Ascending aorta (tissue), 2 donors: ENCODE measurements around the gene ENTPD2. TPM values are rescaled to one million over a fixed set of nuclear protein-coding genes. Genes with fewer than 3 reads are reported as not detected.

Source experiments
- DNase-seq, 2 donors: peaks; one replicate each; pipeline ENCODE4 v3.0.0-alpha.2; 2019; ENCODE audit warnings: low spot score in 2 of 2
- H3K27ac ChIP-seq, 2 donors: fragments of 200-600 bp; sonication (generic); one replicate each; pipeline ENCODE4 v1.5.1; 2016 to 2017; ENCODE audit warnings: mild to moderate bottlenecking in 1 of 2
- H3K27me3 ChIP-seq: fragments of 200-600 bp; sonication (generic); one replicate; pipeline ENCODE4 v1.5.1; 2017
- H3K36me3 ChIP-seq, 2 donors: fragments of 200-600 bp; sonication (generic); one replicate each; pipeline ENCODE4 v1.5.1; 2016
- H3K4me1 ChIP-seq, 2 donors: fragments of 200-600 bp; sonication (generic); one replicate each; pipeline ENCODE4 v1.5.1; 2016 to 2017; ENCODE audit warnings: mild to moderate bottlenecking in 1 of 2
- H3K4me3 ChIP-seq, 2 donors: fragments of 200-600 bp; sonication (generic); one replicate each; pipeline ENCODE4 v1.5.1; 2016 to 2017; ENCODE audit warnings: mild to moderate bottlenecking in 1 of 2
- H3K9me3 ChIP-seq, 2 donors: fragments of 200-600 bp; sonication (generic); one replicate each; pipeline ENCODE4 v1.5.1; 2016
- CTCF ChIP-seq, 3 experiments: fragments of 200-600 bp in 2 of 3; fragments of 450-650 bp in 1 of 3; sonication (generic) in 2 of 3; IDR thresholded peaks; one replicate each; pipeline ENCODE4 v1.5.1; 2016 to 2019; ENCODE audit warnings: antibody characterized with exemption in 3 of 3, mild to moderate bottlenecking in 1 of 3, moderate library complexity in 1 of 3
- intact Hi-C: fragments of 100-400 bp; cut with DNase I; formaldehyde crosslinking; loops from one replicate; pipeline ENCODE4 v1.15.1; 2023
- total RNA-seq: library from RNA; depleted of rRNA; stranded (reverse); fragments of >200 nt; gene quantifications from one replicate; pipeline ENCODE4 v1.1.0, GENCODE V29; 2016

ENTPD2 gene
- total RNA-seq, 1 donor from 2014 or later = not detected

- H3K27me3 ChIP-seq = peaks cover 15% of the 10 kb centered on the region
- peaks cover 0 to 10% of the 10 kb centered on the region in 2 donors for H3K4me1 ChIP-seq
- intact Hi-C loops = no loop called here
- H3K9me3 ChIP-seq = no peaks in the 10 kb centered on the region
- TF ChIP-seq CTCF (IDR thresholded peaks at IDR 0.05) = peak; percentile 73 to 80 (median 74)
- peak in 1 of 2 donors; percentile 84 for DNase-seq
- H3K36me3 ChIP-seq = no peaks in the 10 kb centered on the region
- no peak overlapping the region for H3K27ac ChIP-seq
- no peak overlapping the region for H3K4me3 ChIP-seq
Observed at GRCh38 chr9:137067860-137068538, 14.1 kb upstream of the ENTPD2 start.

GRCh38 chr9:137066096-137066861, 12.4 kb upstream of the ENTPD2 start:
- TF ChIP-seq CTCF (IDR thresholded peaks at IDR 0.05) = no peak
- Histone ChIP-seq H3K36me3 (no peaks in the 10 kb centered on the region), H3K9me3 (no peaks in the 10 kb centered on the region), H3K4me3 (no peak overlapping the region), H3K27ac (no peak overlapping the region), H3K4me1 (peaks cover 0 to 10% of the 10 kb centered on the region in 2 donors), H3K27me3 (peaks cover 15% of the 10 kb centered on the region)
- DNase-seq = no peak
- intact Hi-C loops = no loop called here

GRCh38 chr9:137065336-137065967, 11.6 kb upstream of the ENTPD2 start:
- intact Hi-C loops = loop anchor here (2.0 kb wide), 1 partner anchor 19 kb away; the partner anchor contains the start of gene NPDC1
- no peak for TF ChIP-seq CTCF (IDR thresholded peaks at IDR 0.05)
- Histone ChIP-seq H3K36me3 (no peaks in the 10 kb centered on the region), H3K9me3 (no peaks in the 10 kb centered on the region), H3K27me3 (peaks cover 15% of the 10 kb centered on the region), H3K4me3 (no peak overlapping the region), H3K27ac (no peak overlapping the region), H3K4me1 (peaks cover 0 to 3% of the 10 kb centered on the region in 2 donors)
- no peak for DNase-seq

GRCh38 chr9:137064880-137065164, 11.0 kb upstream of the ENTPD2 start:
- Histone ChIP-seq H3K36me3 (no peaks in the 10 kb centered on the region), H3K4me1 (peaks cover 0 to 3% of the 10 kb centered on the region in 2 donors), H3K4me3 (no peak overlapping the region), H3K9me3 (no peaks in the 10 kb centered on the region), H3K27ac (no peak overlapping the region), H3K27me3 (peaks cover 15% of the 10 kb centered on the region)
- intact Hi-C loops = loop anchor here (2.0 kb wide), 1 partner anchor 18 kb away; the partner anchor contains the start of gene NPDC1
- DNase-seq = no peak
- no peak for TF ChIP-seq CTCF (IDR thresholded peaks at IDR 0.05)

- no peaks in the 10 kb centered on the region for H3K9me3 ChIP-seq
- DNase-seq = no peak
- intact Hi-C loops = loop anchor here (2.0 kb wide), 1 partner anchor 17 kb away; the partner anchor contains the start of gene NPDC1
- peak; percentile 85 to 99 (median 98) for TF ChIP-seq CTCF (IDR thresholded peaks at IDR 0.05)
- no peak overlapping the region for H3K27ac ChIP-seq
- H3K27me3 ChIP-seq = peaks cover 9% of the 10 kb centered on the region
- peaks cover 0 to 3% of the 10 kb centered on the region in 2 donors for H3K4me1 ChIP-seq
- no peak overlapping the region for H3K4me3 ChIP-seq
- no peaks in the 10 kb centered on the region for H3K36me3 ChIP-seq
Observed at GRCh38 chr9:137064027-137064879, 10.4 kb upstream of the ENTPD2 start.
